ENCODE data around the gene CD37. TPM values are rescaled to one million over a fixed set of nuclear protein-coding genes. Genes with fewer than 3 reads are reported as not detected.

Gene CD37
- total and polyA plus RNA-seq, 2 of the 4 experiments (the other 2 are of a cell fraction), result not detected

DNA sequence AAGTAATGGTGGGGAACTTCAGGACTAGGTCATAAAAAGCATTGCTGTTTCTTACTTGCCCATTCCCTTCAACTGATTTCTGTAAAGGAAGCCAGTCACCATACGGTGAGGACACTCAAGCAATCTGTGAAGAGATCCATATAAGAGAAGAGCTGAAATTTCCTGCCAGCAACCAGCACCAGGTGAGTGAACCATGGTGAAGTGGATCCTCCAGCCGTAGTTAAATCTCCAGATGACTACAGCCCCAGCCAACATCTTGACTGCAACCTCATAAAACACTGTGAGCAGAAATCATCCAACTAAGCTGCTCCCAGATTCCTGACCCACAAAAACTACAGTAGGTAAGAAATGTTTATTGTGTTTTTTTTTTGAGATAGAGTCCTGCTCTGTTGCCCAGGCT lies 6.5 kb upstream of the CD37 start:
- BruUV-seq (replicated peaks), result no TSS peak
- Histone ChIP-seq H3K18ac (ENCODE audit: low read depth, low read length) (no peak overlapping the region), H3K14ac (replicated peaks; ENCODE audit: low read depth, low read length) (no peak overlapping the region), H3K9ac (ENCODE audit: low read depth, low read length) (no peak overlapping the region), H2BK20ac (ENCODE audit: low read depth, low read length) (no peak overlapping the region), H2AK5ac (ENCODE audit: low read depth, low read length) (no peak overlapping the region), H3K4ac (ENCODE audit: low read depth, low read length) (no peak overlapping the region), H2BK15ac (ENCODE audit: low read depth, low read length) (no peak overlapping the region), H3K4me1 (ENCODE audit: control insufficient read depth, insufficient read depth, low read length) (no peaks in the 10 kb centered on the region), H3K9me1 (ENCODE audit: insufficient read depth, low read length) (peaks cover 7% of the 10 kb centered on the region; the same call in 1 of the 2 replicates), H3K9me3 (ENCODE audit: control insufficient read depth, insufficient read depth, low read length) (no peaks in the 10 kb centered on the region), H3K4me2 (ENCODE audit: low read depth, low read length) (no peak overlapping the region), H2BK120ac (ENCODE audit: low read depth, low read length) (no peak overlapping the region), H2AFZ (replicated peaks; ENCODE audit: low read length, poor library complexity) (no peak overlapping the region), H3K79me1 (ENCODE audit: low read depth in 1 of 2, low read length in 2 of 2) (no peaks in the 10 kb centered on the region), H3K4me3 (ENCODE audit: insufficient read depth, low read depth, low read length) (no peak overlapping the region), H2BK5ac (ENCODE audit: low read depth, low read length, poor library complexity, severe bottlenecking) (no peak overlapping the region), H4K91ac (ENCODE audit: insufficient read depth, low read depth, low read length) (no peak overlapping the region), H3K36me3 (ENCODE audit: control insufficient read depth, insufficient read depth, low read length) (peaks cover 2% of the 10 kb centered on the region), H4K8ac (ENCODE audit: low read depth in 2 of 2, low read length in 2 of 2) (no peak overlapping the region), H4K20me1 (ENCODE audit: insufficient read depth, low read length) (0 out of 2 replicates have a peak, but pooled peaks cover 5% of the 10 kb centered on the region), H3K27ac (ENCODE audit: insufficient read depth, low read length) (no peak overlapping the region), H4K5ac (ENCODE audit: low read depth, low read length) (no peak overlapping the region), H3K27me3 (ENCODE audit: control insufficient read depth, insufficient read depth, low read length) (no peaks in the 10 kb centered on the region), H2AK9ac (replicated peaks; ENCODE audit: low read depth, low read length, poor library complexity) (no peak overlapping the region), H3K23ac (ENCODE audit: low read depth, low read length) (no peak overlapping the region), H3K56ac (ENCODE audit: extremely low read depth, insufficient read depth, low read length) (no peak overlapping the region)
- CTCF ChIA-PET, result no interaction called here
- in situ Hi-C loops (cut with MboI; ENCODE audit: low sequenced_read_pairs), result no loop called here
- DNase-seq (no peak), ATAC-seq (ENCODE audit: low read depth) (no peak)
- POLR2A ChIA-PET (ENCODE audit: unreplicated experiment), result no interaction called here
- dilution Hi-C loops (cut with HindIII; ENCODE audit: low sequenced_read_pairs, unreplicated experiment), result no loop called here
- no peak for TF ChIP-seq SMC3 (IDR thresholded peaks at IDR 0.05; ENCODE audit: low read depth, low read length)
- TF ChIP-seq RFX5 (IDR thresholded peaks at IDR 0.05; ENCODE audit: low read depth, low read length), result no peak
- TF ChIP-seq, protein P1, sequence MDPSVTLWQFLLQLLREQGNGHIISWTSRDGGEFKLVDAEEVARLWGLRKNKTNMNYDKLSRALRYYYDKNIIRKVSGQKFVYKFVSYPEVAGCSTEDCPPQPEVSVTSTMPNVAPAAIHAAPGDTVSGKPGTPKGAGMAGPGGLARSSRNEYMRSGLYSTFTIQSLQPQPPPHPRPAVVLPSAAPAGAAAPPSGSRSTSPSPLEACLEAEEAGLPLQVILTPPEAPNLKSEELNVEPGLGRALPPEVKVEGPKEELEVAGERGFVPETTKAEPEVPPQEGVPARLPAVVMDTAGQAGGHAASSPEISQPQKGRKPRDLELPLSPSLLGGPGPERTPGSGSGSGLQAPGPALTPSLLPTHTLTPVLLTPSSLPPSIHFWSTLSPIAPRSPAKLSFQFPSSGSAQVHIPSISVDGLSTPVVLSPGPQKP (IDR thresholded peaks at IDR 0.05; ENCODE audit: borderline replicate concordance, low read depth, low read length), result no peak
- TF ChIP-seq CHD1 (IDR thresholded peaks at IDR 0.05; ENCODE audit: low read depth, low read length), result no peak
- TF ChIP-seq, protein P2, sequence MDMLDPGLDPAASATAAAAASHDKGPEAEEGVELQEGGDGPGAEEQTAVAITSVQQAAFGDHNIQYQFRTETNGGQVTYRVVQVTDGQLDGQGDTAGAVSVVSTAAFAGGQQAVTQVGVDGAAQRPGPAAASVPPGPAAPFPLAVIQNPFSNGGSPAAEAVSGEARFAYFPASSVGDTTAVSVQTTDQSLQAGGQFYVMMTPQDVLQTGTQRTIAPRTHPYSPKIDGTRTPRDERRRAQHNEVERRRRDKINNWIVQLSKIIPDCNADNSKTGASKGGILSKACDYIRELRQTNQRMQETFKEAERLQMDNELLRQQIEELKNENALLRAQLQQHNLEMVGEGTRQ (IDR thresholded peaks at IDR 0.05; ENCODE audit: low read depth, low read length), result no peak
- TF ChIP-seq NFE2L2 (IDR thresholded peaks at IDR 0.05; ENCODE audit: low read depth, low read length), result no peak
- no peak for TF ChIP-seq MAZ (IDR thresholded peaks at IDR 0.05; ENCODE audit: borderline replicate concordance, low read depth, low read length)
- TF ChIP-seq POLR2A (IDR thresholded peaks at IDR 0.05; ENCODE audit: low read depth, low read length), result no peak
- TF ChIP-seq BHLHE40 (IDR thresholded peaks at IDR 0.05; ENCODE audit: low read depth, low read length), result no peak
- TF ChIP-seq, protein P3, sequence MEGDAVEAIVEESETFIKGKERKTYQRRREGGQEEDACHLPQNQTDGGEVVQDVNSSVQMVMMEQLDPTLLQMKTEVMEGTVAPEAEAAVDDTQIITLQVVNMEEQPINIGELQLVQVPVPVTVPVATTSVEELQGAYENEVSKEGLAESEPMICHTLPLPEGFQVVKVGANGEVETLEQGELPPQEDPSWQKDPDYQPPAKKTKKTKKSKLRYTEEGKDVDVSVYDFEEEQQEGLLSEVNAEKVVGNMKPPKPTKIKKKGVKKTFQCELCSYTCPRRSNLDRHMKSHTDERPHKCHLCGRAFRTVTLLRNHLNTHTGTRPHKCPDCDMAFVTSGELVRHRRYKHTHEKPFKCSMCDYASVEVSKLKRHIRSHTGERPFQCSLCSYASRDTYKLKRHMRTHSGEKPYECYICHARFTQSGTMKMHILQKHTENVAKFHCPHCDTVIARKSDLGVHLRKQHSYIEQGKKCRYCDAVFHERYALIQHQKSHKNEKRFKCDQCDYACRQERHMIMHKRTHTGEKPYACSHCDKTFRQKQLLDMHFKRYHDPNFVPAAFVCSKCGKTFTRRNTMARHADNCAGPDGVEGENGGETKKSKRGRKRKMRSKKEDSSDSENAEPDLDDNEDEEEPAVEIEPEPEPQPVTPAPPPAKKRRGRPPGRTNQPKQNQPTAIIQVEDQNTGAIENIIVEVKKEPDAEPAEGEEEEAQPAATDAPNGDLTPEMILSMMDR (conservative IDR thresholded peaks at IDR 0.05; ENCODE audit: low read depth, low read length), result no peak
- no peak for TF ChIP-seq MAFK (IDR thresholded peaks at IDR 0.05; ENCODE audit: low read depth, low read length)
- TF ChIP-seq MXI1 (IDR thresholded peaks at IDR 0.05; ENCODE audit: borderline replicate concordance, low read depth, low read length), result no peak
- no peak for TF ChIP-seq CEBPB (IDR thresholded peaks at IDR 0.05; ENCODE audit: low read depth, low read length)
- TF ChIP-seq FOS (IDR thresholded peaks at IDR 0.05; ENCODE audit: low read depth, low read length), result no peak
- no CpG with 5 or more reads among the region's 2 CpGs for WGBS, 2 experiments (ENCODE audit: extremely low coverage in 2 of 2, insufficient read length in 1 of 2)
- intact Hi-C loops (cut with micrococcal nuclease), result loop anchor here (1.0 kb wide), 1 partner anchor 62 kb away; no protein-coding TSS in a partner anchor
